ENCODE data around the gene CREB5.

- TF ChIP-seq KDM5A (IDR thresholded peaks at IDR 0.05; ENCODE audit: borderline replicate concordance, low read length): no peak
- TF ChIP-seq POLR2A (IDR thresholded peaks at IDR 0.05; ENCODE audit: insufficient read depth in 1 of 2, low read depth in 2 of 2, low read length in 2 of 2): no peak
- TF ChIP-seq CTCF (CRISPR knock-in tag; IDR thresholded peaks at IDR 0.05): no peak
- TF ChIP-seq, protein P1, sequence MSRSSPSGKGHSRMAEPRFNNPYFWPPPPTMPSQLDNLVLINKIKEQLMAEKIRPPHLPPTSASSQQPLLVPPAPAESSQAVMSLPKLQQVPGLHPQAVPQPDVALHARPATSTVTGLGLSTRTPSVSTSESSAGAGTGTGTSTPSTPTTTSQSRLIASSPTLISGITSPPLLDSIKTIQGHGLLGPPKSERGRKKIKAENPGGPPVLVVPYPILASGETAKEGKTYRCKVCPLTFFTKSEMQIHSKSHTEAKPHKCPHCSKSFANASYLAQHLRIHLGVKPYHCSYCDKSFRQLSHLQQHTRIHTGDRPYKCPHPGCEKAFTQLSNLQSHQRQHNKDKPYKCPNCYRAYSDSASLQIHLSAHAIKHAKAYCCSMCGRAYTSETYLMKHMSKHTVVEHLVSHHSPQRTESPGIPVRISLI (CRISPR knock-in tag; IDR thresholded peaks at IDR 0.05; ENCODE audit: borderline replicate concordance): no peak
- TF ChIP-seq FOXA1 (IDR thresholded peaks at IDR 0.05): no peak
- no peak for TF ChIP-seq FOXA1 (CRISPR knock-in tag; IDR thresholded peaks at IDR 0.05)
- TF ChIP-seq HDAC1 (CRISPR knock-in tag; IDR thresholded peaks at IDR 0.05): no peak
These were observed 392.7 kb downstream of the CREB5 start for GRCh38 chr7:28804990-28805389.
